GM12878 (cell line): ENCODE results near the gene THADA. TPM values are rescaled to one million over a fixed set of nuclear protein-coding genes. Genes with fewer than 3 reads are reported as not detected.

Experiments used
- ATAC-seq: fragments of 200-7000 bp; cut with Tn5 transposase; 3 replicates; pipeline ENCODE4 v1.9.1; 2020; ENCODE audit warnings: mild to moderate bottlenecking, moderate library complexity
- BruUV-seq: library from RNA; stranded (reverse); fragments of 400-500 nt; replicated peaks from 2 replicates; lab custom pipeline; 2021; lab: Mats Ljungman, UMichigan
- CTCF ChIA-PET: fragments of 300-600 bp; sonication (Branson Sonifier 250); formaldehyde crosslinking; extraction: SDS; loops from one replicate; lab custom pipeline; 2021; ENCODE audit warnings: inconsistent platforms; lab: Yijun Ruan, JAX
- POLR2A ChIA-PET: fragments of 350-600 bp; formaldehyde crosslinking; extraction: SDS; loops from one replicate; lab custom pipeline; 2021; ENCODE audit warnings: inconsistent platforms; lab: Charles Lee
- RAD21 ChIA-PET: fragments of 300-600 bp; sonication (Branson Sonifier 250); formaldehyde crosslinking; loops from one replicate; lab custom pipeline; 2023; ENCODE audit warnings: antibody characterized with exemption; ENCODE audit not compliant: unreplicated experiment; lab: Charles Lee
- SMC1A ChIA-PET: fragments of 300-600 bp; sonication (Branson Sonifier 250); formaldehyde crosslinking; loops from one replicate; lab custom pipeline; 2023; ENCODE audit not compliant: unreplicated experiment, uncharacterized antibody; lab: Charles Lee
- DNase-seq: peaks from one replicate; pipeline ENCODE4 v3.0.0-alpha.2; 2011; ENCODE audit warnings: low read depth, low spot score
- FAIRE-seq: peaks from 3 replicates; lab custom pipeline; 2011; peaks lifted over from hg19 to GRCh38; lab: Jason Lieb, UNC
- H2AFZ ChIP-seq: 2 replicates; pipeline ENCODE4 v1.6.0; 2011; ENCODE audit warnings: low read depth, low read length, control low read depth; ENCODE audit not compliant: control insufficient read depth
- H3K27ac ChIP-seq: 2 replicates; pipeline ENCODE4 v1.5.1; 2011; ENCODE audit warnings: control low read depth; ENCODE audit not compliant: control insufficient read depth, insufficient read depth
- H3K27me3 ChIP-seq, 2 experiments: replicated peaks in 1 of 2; 2 replicates each; pipeline versions ENCODE4 v1.6.0 to v1.6.1; 2011; ENCODE audit warnings: low read length in 1 of 2; ENCODE audit not compliant: control insufficient read depth in 2 of 2, insufficient read depth in 2 of 2
- H3K36me3 ChIP-seq, 2 experiments: 2 replicates each; pipeline ENCODE4 v1.5.1; 2011; ENCODE audit warnings: low read length in 1 of 2; ENCODE audit not compliant: control insufficient read depth in 2 of 2, insufficient read depth in 2 of 2
- H3K4me1 ChIP-seq: 2 replicates; pipeline ENCODE4 v1.6.1; 2011; ENCODE audit warnings: mild to moderate bottlenecking, low read length, moderate library complexity, mixed read lengths; ENCODE audit not compliant: control insufficient read depth, insufficient read depth
- H3K4me2 ChIP-seq: 2 replicates; pipeline ENCODE4 v1.6.0; 2011; ENCODE audit warnings: control low read depth; ENCODE audit not compliant: control insufficient read depth, insufficient read depth
- H3K4me3 ChIP-seq: fragments of 200-600 bp; sonication (generic); 2 replicates; pipeline ENCODE4 v1.5.1; 2016
- H3K79me2 ChIP-seq: 2 replicates; pipeline ENCODE4 v1.6.0; 2011; ENCODE audit warnings: low read length; ENCODE audit not compliant: control insufficient read depth, insufficient read depth
- H3K9ac ChIP-seq: 2 replicates; pipeline ENCODE4 v1.8.0; 2011; ENCODE audit warnings: low read length, control low read depth, mixed read lengths; ENCODE audit not compliant: control insufficient read depth, insufficient read depth
- H3K9me3 ChIP-seq: replicated peaks from 3 replicates; pipeline ENCODE4 v1.5.1; 2011; ENCODE audit warnings: mild to moderate bottlenecking, low read length; ENCODE audit not compliant: control insufficient read depth, insufficient read depth
- H4K20me1 ChIP-seq: 2 replicates; pipeline ENCODE4 v1.6.0; 2011; ENCODE audit not compliant: control insufficient read depth, insufficient read depth
- CEBPZ ChIP-seq: fragments of 150-350 bp; IDR thresholded peaks from 2 replicates; pipeline ENCODE4 v1.6.1; 2016; ENCODE audit warnings: low read depth, low read length
- CHD2 ChIP-seq: IDR thresholded peaks from 2 replicates; pipeline ENCODE4 v1.6.1; 2011; ENCODE audit warnings: low read depth, low read length, improper control_type of control experiment, borderline replicate concordance
- CREM ChIP-seq: IDR thresholded peaks from 2 replicates; pipeline ENCODE4 v1.6.1; 2014; ENCODE audit warnings: antibody characterized with exemption, low read depth
- EP300 ChIP-seq, 2 experiments: fragments of 150-350 bp in 1 of 2; IDR thresholded peaks; 2 replicates each; pipeline ENCODE4 v1.6.1; 2011 to 2012; ENCODE audit warnings: low read depth in 2 of 2, low read length in 2 of 2, borderline replicate concordance in 1 of 2, improper control_type of control experiment in 1 of 2, inconsistent platforms in 1 of 2; ENCODE audit not compliant: control insufficient read depth in 1 of 2
- FOXK2 ChIP-seq: fragments of 450-650 bp; IDR thresholded peaks from 2 replicates; pipeline ENCODE4 v1.6.1; 2017; ENCODE audit warnings: mild to moderate bottlenecking, moderate library complexity
- HDAC2 ChIP-seq: fragments of 200-600 bp; sonication (generic); IDR thresholded peaks from 2 replicates; pipeline ENCODE4 v1.6.1; 2017
- KLF5 ChIP-seq: fragments of 450-650 bp; IDR thresholded peaks from 2 replicates; pipeline ENCODE4 v1.6.1; 2014; ENCODE audit warnings: mild to moderate bottlenecking; ENCODE audit not compliant: partially characterized antibody
- MXI1 ChIP-seq: fragments of 150-350 bp; IDR thresholded peaks from 2 replicates; pipeline ENCODE4 v1.6.1; 2011; ENCODE audit warnings: low read depth, mild to moderate bottlenecking, inconsistent platforms, low read length, improper control_type of control experiment
- POLR2A ChIP-seq: IDR thresholded peaks from 2 replicates; pipeline ENCODE4 v1.6.1; 2011; ENCODE audit warnings: low read depth, mild to moderate bottlenecking, low read length
- SPI1 ChIP-seq: IDR thresholded peaks from 2 replicates; pipeline ENCODE4 v1.6.1; 2011; ENCODE audit warnings: low read depth, mild to moderate bottlenecking, low read length, moderate library complexity, borderline replicate concordance; ENCODE audit not compliant: insufficient read depth
- TCF7 ChIP-seq: IDR thresholded peaks from 2 replicates; pipeline ENCODE4 v1.6.1; 2014; ENCODE audit warnings: antibody characterized with exemption, borderline replicate concordance
- WRNIP1 ChIP-seq: IDR thresholded peaks from 2 replicates; pipeline ENCODE4 v1.6.1; 2011; ENCODE audit warnings: low read depth, low read length, improper control_type of control experiment, borderline replicate concordance
- ZNF384 ChIP-seq: IDR thresholded peaks from 2 replicates; pipeline ENCODE4 v1.6.1; 2012; ENCODE audit warnings: low read depth, mild to moderate bottlenecking, low read length, improper control_type of control experiment, borderline replicate concordance
- WGBS: methylation state at CpG from one replicate; pipeline ENCODE4 v1.1.6; 2016; ENCODE audit warnings: low lambda C conversion rate; ENCODE audit not compliant: insufficient replicate concordance, insufficient coverage; ENCODE audit errors: missing lambda C conversion rate; 5-methylcytosine and 5-hydroxymethylcytosine counted together
- in situ Hi-C: fragments of 300-500 bp; cut with MboI; formaldehyde crosslinking; loops from 9 replicates; pipeline ENCODE4 v1.14.3; 2018; ENCODE audit warnings: mixed read lengths
- intact Hi-C: fragments of 100-400 bp; cut with micrococcal nuclease; formaldehyde crosslinking; loops from one replicate; pipeline ENCODE4 v1.14.2; 2022; ENCODE audit not compliant: unreplicated experiment
- polyA plus RNA-seq, 11 experiments: library from polyadenylated mRNA; depleted of rRNA in 4 of 11; unstranded in 6 of 11; stranded (reverse) in 5 of 11; fragments of >200 nt; fragmentation: Nextera tagmentation in 4 of 11; fragmentation: Illumina TruSeq in 1 of 11; extraction: Ambion mirVana in 4 of 11; extraction: Trizol in 1 of 11; gene quantifications; 1 replicate in 1 of 11; 2 replicates in 10 of 11; pipeline versions ENCODE4 v1.2.1 to v1.2.3, GENCODE V29; 2011 to 2016; ENCODE audit warnings: inconsistent platforms in 2 of 11, missing spikeins in 2 of 11, low read depth in 1 of 11
- total RNA-seq, 4 experiments: library from RNA; depleted of rRNA in 3 of 4; stranded (reverse); fragments of >200 nt in 3 of 4; fragmentation: Illumina TruSeq in 1 of 4; extraction: Trizol in 1 of 4; gene quantifications; 2 replicates each; pipeline versions ENCODE4 v1.2.1 to v1.2.3, GENCODE V29; 2013 to 2021
- TF ChIP-seq, protein P1 (sequence below): fragments of 450-650 bp; IDR thresholded peaks from 2 replicates; pipeline ENCODE4 v1.6.1; 2017; ENCODE audit warnings: mild to moderate bottlenecking, low read depth, inconsistent platforms; ENCODE audit not compliant: poor library complexity, severe bottlenecking
- TF ChIP-seq, protein P2 (sequence below): IDR thresholded peaks from 2 replicates; pipeline ENCODE4 v1.6.1; 2012; ENCODE audit warnings: low read depth, low read length, improper control_type of control experiment
- TF ChIP-seq, protein P3 (sequence below): IDR thresholded peaks from 2 replicates; pipeline ENCODE4 v1.6.1; 2011; ENCODE audit warnings: low read depth, mild to moderate bottlenecking, low read length, moderate library complexity, borderline replicate concordance; ENCODE audit errors: extremely low read depth

Gene THADA
- total and polyA plus RNA-seq, 10 of the 15 experiments (the other 5 are each of a cell fraction or from before 2014, with no cell fraction given) = 14.6 to 33.2 (median 23.2) TPM

GRCh38 chr2:43426305-43427031 is 169.4 kb downstream of the THADA start:
- ChIA-PET RAD21 (interaction anchor here (0.7 to 7.1 kb wide), 28 partner anchors 8 to 232 kb away, joined by 3 to 360 read pairs (median 4); partner anchors contain the start of gene ZFP36L2), CTCF (interaction anchor here (0.6 to 5.9 kb wide), 19 partner anchors 9 to 478 kb away, joined by 3 to 112 read pairs (median 3); no protein-coding TSS in a partner anchor), POLR2A (interaction anchor here (0.9 to 6.4 kb wide), 12 partner anchors 9 to 205 kb away, joined by 3 to 185 read pairs (median 6); no protein-coding TSS in a partner anchor), SMC1A (interaction anchor here (0.7 to 5.9 kb wide), 24 partner anchors 8 to 479 kb away, joined by 3 to 378 read pairs (median 6); no protein-coding TSS in a partner anchor)
- peaks cover 44% of the 10 kb centered on the region for H3K4me1 ChIP-seq
- peak overlapping the region; percentile 94 for H3K27ac ChIP-seq
- H3K36me3 ChIP-seq = no peaks in the 10 kb centered on the region; a peak in 2 of 4 replicates
- H4K20me1 ChIP-seq = no peaks in the 10 kb centered on the region
- peak; percentile 94 for FAIRE-seq
- no peak overlapping the region; the same call in 1 of the 2 replicates for H2AFZ ChIP-seq
- WGBS = 13% methylated on average over 3 of the region's 3 CpGs
- no peak overlapping the region for H3K4me3 ChIP-seq
- in situ Hi-C loops = no loop called here
- intact Hi-C loops = loop anchor here (1.0 to 2.0 kb wide), 7 partner anchors 18 to 200 kb away; partner anchors contain the start of gene ZFP36L2
- DNase-seq = peak; percentile 96
- BruUV-seq = no TSS peak
- peak overlapping the region; percentile 57 for H3K9ac ChIP-seq
- no peaks in the 10 kb centered on the region; the same call in 2 of the 3 replicates for H3K9me3 ChIP-seq
- ATAC-seq = peak; percentile 83
- no peaks in the 10 kb centered on the region for H3K27me3 ChIP-seq
- H3K4me2 ChIP-seq = peak overlapping the region; percentile 83
- H3K79me2 ChIP-seq = no peaks in the 10 kb centered on the region
- TF ChIP-seq, protein P1, sequence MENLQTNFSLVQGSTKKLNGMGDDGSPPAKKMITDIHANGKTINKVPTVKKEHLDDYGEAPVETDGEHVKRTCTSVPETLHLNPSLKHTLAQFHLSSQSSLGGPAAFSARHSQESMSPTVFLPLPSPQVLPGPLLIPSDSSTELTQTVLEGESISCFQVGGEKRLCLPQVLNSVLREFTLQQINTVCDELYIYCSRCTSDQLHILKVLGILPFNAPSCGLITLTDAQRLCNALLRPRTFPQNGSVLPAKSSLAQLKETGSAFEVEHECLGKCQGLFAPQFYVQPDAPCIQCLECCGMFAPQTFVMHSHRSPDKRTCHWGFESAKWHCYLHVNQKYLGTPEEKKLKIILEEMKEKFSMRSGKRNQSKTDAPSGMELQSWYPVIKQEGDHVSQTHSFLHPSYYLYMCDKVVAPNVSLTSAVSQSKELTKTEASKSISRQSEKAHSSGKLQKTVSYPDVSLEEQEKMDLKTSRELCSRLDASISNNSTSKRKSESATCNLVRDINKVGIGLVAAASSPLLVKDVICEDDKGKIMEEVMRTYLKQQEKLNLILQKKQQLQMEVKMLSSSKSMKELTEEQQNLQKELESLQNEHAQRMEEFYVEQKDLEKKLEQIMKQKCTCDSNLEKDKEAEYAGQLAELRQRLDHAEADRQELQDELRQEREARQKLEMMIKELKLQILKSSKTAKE = peak; percentile 97
- TF ChIP-seq TCF7 (peak; percentile 96), HDAC2 (no peak), SPI1 (peak; percentile 99), ZNF384 (no peak; the same call in 1 of the 2 replicates), CHD2 (peak; percentile 81; the same call in 1 of the 2 replicates), WRNIP1 (no peak), FOXK2 (no peak), CREM (peak; percentile 81; the same call in 1 of the 2 replicates), EP300 (IDR thresholded peaks at IDR 0.05; ENCODE audit: borderline replicate concordance in 1 of 2, control insufficient read depth in 1 of 2, low read depth in 2 of 2, low read length in 2 of 2) (peak; percentile 96 to 98), KLF5 (no peak), CEBPZ (no peak), MXI1 (0 out of 2 replicates have a peak, but pooled peaks have one; percentile 10), POLR2A (0 out of 2 replicates have a peak, but pooled peaks have one; percentile 27)
- TF ChIP-seq, protein P2, sequence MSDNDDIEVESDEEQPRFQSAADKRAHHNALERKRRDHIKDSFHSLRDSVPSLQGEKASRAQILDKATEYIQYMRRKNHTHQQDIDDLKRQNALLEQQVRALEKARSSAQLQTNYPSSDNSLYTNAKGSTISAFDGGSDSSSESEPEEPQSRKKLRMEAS = no peak; the same call in 1 of the 2 replicates
- TF ChIP-seq, protein P3, sequence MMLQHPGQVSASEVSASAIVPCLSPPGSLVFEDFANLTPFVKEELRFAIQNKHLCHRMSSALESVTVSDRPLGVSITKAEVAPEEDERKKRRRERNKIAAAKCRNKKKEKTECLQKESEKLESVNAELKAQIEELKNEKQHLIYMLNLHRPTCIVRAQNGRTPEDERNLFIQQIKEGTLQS = no peak
